IMR-90 (cell line): Measurements from ENCODE around the gene TMEM238. TPM values are rescaled to one million over a fixed set of nuclear protein-coding genes. Genes with fewer than 3 reads are reported as not detected.

Experiments used
- ATAC-seq: fragments of 200-7000 bp; cut with Tn5 transposase; 2 replicates; pipeline ENCODE4 v1.9.1; 2020; ENCODE audit warnings: low read depth, mild to moderate bottlenecking, moderate library complexity
- BruUV-seq: library from RNA; stranded (reverse); fragments of 400-500 nt; replicated peaks from 2 replicates; lab custom pipeline; 2021; lab: Mats Ljungman, UMichigan
- CTCF ChIA-PET: fragments of 300-600 bp; formaldehyde crosslinking; extraction: SDS; loops from one replicate; lab custom pipeline; 2021; ENCODE audit warnings: antibody characterized with exemption; lab: Yijun Ruan, JAX
- POLR2A ChIA-PET: fragments of 300-600 bp; sonication (Branson Sonifier 250); formaldehyde crosslinking; loops from one replicate; lab custom pipeline; 2022; ENCODE audit warnings: antibody characterized with exemption; ENCODE audit not compliant: unreplicated experiment; lab: Charles Lee
- DNase-seq: peaks from one replicate; pipeline ENCODE4 v3.0.0; 2013
- H2AFZ ChIP-seq: replicated peaks from 2 replicates; pipeline ENCODE3; 2013; ENCODE audit warnings: low read length, mild to moderate bottlenecking; ENCODE audit not compliant: poor library complexity
- H2AK5ac ChIP-seq: 2 replicates; pipeline ENCODE4 v1.6.1; 2013; ENCODE audit warnings: low read depth, low read length, inconsistent platforms
- H2AK9ac ChIP-seq: replicated peaks from 2 replicates; pipeline ENCODE3; 2013; ENCODE audit warnings: mild to moderate bottlenecking, low read depth, low read length, moderate library complexity; ENCODE audit not compliant: poor library complexity
- H2BK120ac ChIP-seq: 2 replicates; pipeline ENCODE4 v1.6.1; 2013; ENCODE audit warnings: low read depth, low read length, inconsistent platforms
- H2BK15ac ChIP-seq: 3 replicates; pipeline ENCODE4 v1.6.1; 2013; ENCODE audit warnings: low read depth, low read length, inconsistent platforms
- H2BK20ac ChIP-seq: 2 replicates; pipeline ENCODE4 v1.6.1; 2013; ENCODE audit warnings: low read depth, mild to moderate bottlenecking, inconsistent platforms, low read length, moderate library complexity
- H2BK5ac ChIP-seq: 2 replicates; pipeline ENCODE4 v1.6.1; 2013; ENCODE audit warnings: mild to moderate bottlenecking, low read depth, low read length, inconsistent platforms; ENCODE audit not compliant: poor library complexity, severe bottlenecking
- H3K14ac ChIP-seq: replicated peaks from 2 replicates; pipeline ENCODE4 v1.6.1; 2013; ENCODE audit warnings: low read depth, low read length, inconsistent platforms
- H3K18ac ChIP-seq: 2 replicates; pipeline ENCODE4 v1.6.1; 2013; ENCODE audit warnings: low read depth, low read length, control low read depth
- H3K23ac ChIP-seq: 2 replicates; pipeline ENCODE4 v1.6.1; 2013; ENCODE audit warnings: low read depth, low read length, inconsistent platforms
- H3K27ac ChIP-seq: 2 replicates; pipeline ENCODE4 v1.5.1; 2013; ENCODE audit warnings: mild to moderate bottlenecking, control low read depth, low read length; ENCODE audit not compliant: insufficient read depth
- H3K27me3 ChIP-seq: 2 replicates; pipeline ENCODE4 v1.6.1; 2013; ENCODE audit warnings: low read length; ENCODE audit not compliant: control insufficient read depth, insufficient read depth
- H3K36me3 ChIP-seq: 2 replicates; pipeline ENCODE4 v1.6.1; 2013; ENCODE audit warnings: low read length, mixed read lengths; ENCODE audit not compliant: control insufficient read depth, insufficient read depth
- H3K4ac ChIP-seq: 2 replicates; pipeline ENCODE4 v1.6.1; 2013; ENCODE audit warnings: low read depth, low read length, inconsistent platforms
- H3K4me1 ChIP-seq: 2 replicates; pipeline ENCODE4 v1.6.1; 2013; ENCODE audit warnings: low read length, mixed read lengths; ENCODE audit not compliant: control insufficient read depth, insufficient read depth
- H3K4me2 ChIP-seq: 2 replicates; pipeline ENCODE4 v1.6.1; 2013; ENCODE audit warnings: low read depth, mild to moderate bottlenecking, control low read depth, low read length, moderate library complexity
- H3K4me3 ChIP-seq: 2 replicates; pipeline ENCODE4 v1.5.1; 2013; ENCODE audit warnings: low read depth, mild to moderate bottlenecking, control low read depth, low read length, moderate library complexity; ENCODE audit not compliant: insufficient read depth
- H3K56ac ChIP-seq: 2 replicates; pipeline ENCODE4 v1.6.1; 2013; ENCODE audit warnings: low read length, inconsistent platforms; ENCODE audit not compliant: insufficient read depth; ENCODE audit errors: extremely low read depth
- H3K79me1 ChIP-seq, 2 experiments: 2 replicates each; pipeline ENCODE4 v1.6.1; 2013; ENCODE audit warnings: low read length in 2 of 2, inconsistent platforms in 1 of 2, low read depth in 1 of 2
- H3K9ac ChIP-seq: 2 replicates; pipeline ENCODE4 v1.6.1; 2013; ENCODE audit warnings: low read depth, low read length, control low read depth
- H3K9me1 ChIP-seq: 2 replicates; pipeline ENCODE4 v1.6.1; 2013; ENCODE audit warnings: low read length, inconsistent platforms; ENCODE audit not compliant: insufficient read depth
- H3K9me3 ChIP-seq: 2 replicates; pipeline ENCODE4 v1.6.1; 2013; ENCODE audit warnings: low read length; ENCODE audit not compliant: control insufficient read depth, insufficient read depth
- H4K20me1 ChIP-seq: 2 replicates; pipeline ENCODE4 v1.6.1; 2013; ENCODE audit warnings: low read length, inconsistent platforms; ENCODE audit not compliant: insufficient read depth
- H4K5ac ChIP-seq: 2 replicates; pipeline ENCODE4 v1.6.1; 2013; ENCODE audit warnings: mild to moderate bottlenecking, low read depth, low read length, control low read depth
- H4K8ac ChIP-seq, 2 experiments: 2 replicates each; pipeline ENCODE4 v1.6.1; 2013; ENCODE audit warnings: low read depth in 2 of 2, low read length in 2 of 2, control low read depth in 1 of 2, inconsistent platforms in 1 of 2
- H4K91ac ChIP-seq: 2 replicates; pipeline ENCODE4 v1.6.1; 2013; ENCODE audit warnings: low read depth, low read length, inconsistent platforms; ENCODE audit not compliant: insufficient read depth
- CEBPB ChIP-seq: IDR thresholded peaks from 2 replicates; pipeline ENCODE4 v1.6.1; 2012; ENCODE audit warnings: low read depth, low read length, improper control_type of control experiment
- CHD1 ChIP-seq: IDR thresholded peaks from 2 replicates; pipeline ENCODE4 v1.6.1; 2012; ENCODE audit warnings: low read depth, low read length, improper control_type of control experiment
- ELK1 ChIP-seq: fragments of 150-350 bp; IDR thresholded peaks from 2 replicates; pipeline ENCODE4 v1.6.1; 2016; ENCODE audit warnings: low read depth, mild to moderate bottlenecking, low read length, moderate library complexity, borderline replicate concordance
- FOS ChIP-seq: fragments of 150-350 bp; IDR thresholded peaks from 2 replicates; pipeline ENCODE4 v1.6.1; 2016; ENCODE audit warnings: low read depth, low read length
- MXI1 ChIP-seq: IDR thresholded peaks from 2 replicates; pipeline ENCODE4 v1.6.1; 2012; ENCODE audit warnings: low read depth, mild to moderate bottlenecking, low read length, moderate library complexity, borderline replicate concordance
- NFE2L2 ChIP-seq: fragments of 150-350 bp; IDR thresholded peaks from 2 replicates; pipeline ENCODE4 v1.6.1; 2016; ENCODE audit warnings: low read depth, mild to moderate bottlenecking, low read length
- POLR2A ChIP-seq: IDR thresholded peaks from 2 replicates; pipeline ENCODE4 v1.6.1; 2012; ENCODE audit warnings: mild to moderate bottlenecking, low read depth, low read length
- RAD21 ChIP-seq: IDR thresholded peaks from 2 replicates; pipeline ENCODE4 v1.6.1; 2012; ENCODE audit warnings: low read length, improper control_type of control experiment
- RCOR1 ChIP-seq: IDR thresholded peaks from 2 replicates; pipeline ENCODE4 v1.6.1; 2012; ENCODE audit warnings: mild to moderate bottlenecking, low read length, improper control_type of control experiment; ENCODE audit not compliant: insufficient replicate concordance
- SMC3 ChIP-seq: fragments of 150-350 bp; IDR thresholded peaks from 2 replicates; pipeline ENCODE4 v1.6.1; 2016; ENCODE audit warnings: low read depth, mild to moderate bottlenecking, antibody characterized with exemption, low read length, moderate library complexity
- WGBS, 2 experiments: methylation state at CpG; one replicate each; pipeline versions ENCODE4 v1.1.5 to v1.1.7; 2013; ENCODE audit warnings: missing lambda C conversion rate in 2 of 2; ENCODE audit not compliant: insufficient read length in 1 of 2; ENCODE audit errors: extremely low coverage in 2 of 2; 5-methylcytosine and 5-hydroxymethylcytosine counted together
- dilution Hi-C: fragments of 300-500 bp; cut with HindIII; formaldehyde crosslinking; loops from one replicate; pipeline ENCODE4 v1.14.3; 2018; ENCODE audit warnings: low sequenced_read_pairs; ENCODE audit not compliant: unreplicated experiment
- in situ Hi-C: fragments of 300-500 bp; cut with MboI; formaldehyde crosslinking; loops from 3 replicates; pipeline ENCODE4 v1.14.3; 2019; ENCODE audit warnings: low sequenced_read_pairs, inconsistent platforms, mixed read lengths
- intact Hi-C: fragments of 100-400 bp; cut with micrococcal nuclease; formaldehyde crosslinking; loops from 2 replicates; pipeline ENCODE4 v1.10.0; 2022
- polyA plus RNA-seq, 3 experiments: library from polyadenylated mRNA; depleted of rRNA; stranded (reverse); fragments of >200 nt; gene quantifications; 2 replicates each; pipeline ENCODE4 v1.2.3, GENCODE V29; 2012; ENCODE audit warnings: low replicate concordance in 1 of 3
- total RNA-seq: library from RNA; depleted of rRNA; stranded (reverse); fragments of >200 nt; gene quantifications from 2 replicates; pipeline ENCODE4 v1.2.3, GENCODE V29; 2012

Gene TMEM238
- total and polyA plus RNA-seq, 2 of the 4 experiments (the other 2 are of a cell fraction): not detected

- no peaks in the 10 kb centered on the region for H3K27me3 ChIP-seq
- H4K20me1 ChIP-seq: peaks cover 62% of the 10 kb centered on the region
- peaks cover 36% of the 10 kb centered on the region for H3K4me1 ChIP-seq
- peaks cover 19 to 60% of the 10 kb centered on the region in 2 experiments for H3K79me1 ChIP-seq
- H2BK5ac ChIP-seq: peak overlapping the region; percentile 52
- peak overlapping the region; percentile 57 for H2AK9ac ChIP-seq
- H4K91ac ChIP-seq: no peak overlapping the region
- CTCF ChIA-PET: interaction anchor here (0.6 kb wide), 1 partner anchor 32 kb away, joined by 3 read pairs; no protein-coding TSS in a partner anchor
- no peak overlapping the region for H3K4me3 ChIP-seq
- no peak overlapping the region for H2BK120ac ChIP-seq
- no peak overlapping the region for H3K27ac ChIP-seq
- H3K9me3 ChIP-seq: no peaks in the 10 kb centered on the region
- H3K36me3 ChIP-seq: peaks cover 42% of the 10 kb centered on the region
- in situ Hi-C loops (no loop called here), intact Hi-C loops (no loop called here), dilution Hi-C loops (no loop called here)
- peak overlapping the region; percentile 73; the same call in 1 of the 2 replicates for H3K23ac ChIP-seq
- no peak overlapping the region for H3K14ac ChIP-seq
- WGBS, 2 experiments: 49% methylated on average over 4 of the region's 18 CpGs; no CpG with 5 or more reads in 1 of the 2 experiments
- no peak overlapping the region for H2BK15ac ChIP-seq
- no peak overlapping the region for H2BK20ac ChIP-seq
- H3K9ac ChIP-seq: no peak overlapping the region
- ATAC-seq (peak; percentile 7; the same call in 1 of the 2 replicates), DNase-seq (peak; percentile 77)
- no peak overlapping the region for H3K4ac ChIP-seq
- no peak overlapping the region for H3K56ac ChIP-seq
- H3K4me2 ChIP-seq: no peak overlapping the region
- no peak overlapping the region for H3K18ac ChIP-seq
- peak overlapping the region in 1 of 2 experiments; percentile 21; a peak in 1 of 4 replicates for H4K8ac ChIP-seq
- no TSS peak for BruUV-seq
- peaks cover 31% of the 10 kb centered on the region for H3K9me1 ChIP-seq
- H4K5ac ChIP-seq: no peak overlapping the region
- H2AFZ ChIP-seq: no peak overlapping the region
- 0 out of 2 replicates have a peak overlapping the region, but pooled peaks have one; percentile 18 for H2AK5ac ChIP-seq
- POLR2A ChIA-PET: interaction anchor here (0.7 kb wide), 1 partner anchor 25 kb away, joined by 3 read pairs; no protein-coding TSS in a partner anchor
- TF ChIP-seq NFE2L2: no peak
- TF ChIP-seq ELK1: no peak
- TF ChIP-seq CEBPB: peak; percentile 59; the same call in 1 of the 2 replicates
- TF ChIP-seq RCOR1: no peak
- no peak for TF ChIP-seq CHD1
- peak; percentile 52; the same call in 1 of the 2 replicates for TF ChIP-seq MXI1
- peak; percentile 10; the same call in 1 of the 2 replicates for TF ChIP-seq POLR2A
- TF ChIP-seq RAD21: no peak
- no peak for TF ChIP-seq SMC3
- no peak; the same call in 1 of the 2 replicates for TF ChIP-seq FOS
Measured at GRCh38 chr19:55391702-55392615, 7.9 kb upstream of the TMEM238 start.
